Activated naive CD4-positive, alpha-beta T cell treated with anti-CD3 and anti-CD28 coated beads, Interleukin-2, amount 50 U/mL, for 24 hours (primary cell): ENCODE results near the gene MYOZ2.
A peak's percentile ranks its signal among the peaks of the same experiment; 100 is the strongest.
"Not testable (repeated sequence)": the region's sequence is repeated elsewhere in the genome, so short reads cannot be mapped to it uniquely, and the experiment has no call there.

ENCODE experiments used
- H3K27ac Mint-ChIP-seq: one replicate; pipeline ENCODE4 v1.8.0; 2021; ENCODE audit warnings: mild to moderate bottlenecking, mixed read lengths
- H3K27me3 Mint-ChIP-seq: one replicate; pipeline ENCODE4 v1.8.0; 2021; ENCODE audit warnings: mixed read lengths
- H3K36me3 Mint-ChIP-seq: one replicate; pipeline ENCODE4 v1.8.0; 2021; ENCODE audit warnings: mixed read lengths
- H3K4me1 Mint-ChIP-seq: one replicate; pipeline ENCODE4 v1.8.0; 2021; ENCODE audit warnings: mixed read lengths
- H3K4me3 Mint-ChIP-seq: one replicate; pipeline ENCODE4 v1.8.0; 2021; ENCODE audit warnings: mild to moderate bottlenecking, mixed read lengths
- H3K9me3 Mint-ChIP-seq: one replicate; pipeline ENCODE4 v1.8.0; 2021; ENCODE audit warnings: mixed read lengths

MYOZ2 gene

GRCh38 chr4:119116021-119116420, 19.6 kb upstream of the MYOZ2 start:
- no peaks in the 10 kb centered on the region for H3K9me3 Mint-ChIP-seq
- peaks cover 5% of the 10 kb centered on the region for H3K4me1 Mint-ChIP-seq
- no peaks in the 10 kb centered on the region for H3K36me3 Mint-ChIP-seq
- H3K27me3 Mint-ChIP-seq = no peaks in the 10 kb centered on the region
- no peak overlapping the region for H3K4me3 Mint-ChIP-seq
- no peak overlapping the region for H3K27ac Mint-ChIP-seq

GRCh38 chr4:119116925-119117900, 18.4 kb upstream of the MYOZ2 start:
- no peaks in the 10 kb centered on the region for H3K36me3 Mint-ChIP-seq
- H3K9me3 Mint-ChIP-seq = no peaks in the 10 kb centered on the region
- no peaks in the 10 kb centered on the region for H3K27me3 Mint-ChIP-seq
- H3K27ac Mint-ChIP-seq = no peak overlapping the region
- H3K4me1 Mint-ChIP-seq = peaks cover 5% of the 10 kb centered on the region
- no peak overlapping the region for H3K4me3 Mint-ChIP-seq

GRCh38 chr4:119118397-119118796, 17.2 kb upstream of the MYOZ2 start:
- no peaks in the 10 kb centered on the region for H3K27me3 Mint-ChIP-seq
- H3K27ac Mint-ChIP-seq = no peak overlapping the region
- peaks cover under 1% of the 10 kb centered on the region for H3K4me1 Mint-ChIP-seq
- H3K4me3 Mint-ChIP-seq = no peak overlapping the region
- H3K36me3 Mint-ChIP-seq = no peaks in the 10 kb centered on the region
- H3K9me3 Mint-ChIP-seq = no peaks in the 10 kb centered on the region

DNA sequence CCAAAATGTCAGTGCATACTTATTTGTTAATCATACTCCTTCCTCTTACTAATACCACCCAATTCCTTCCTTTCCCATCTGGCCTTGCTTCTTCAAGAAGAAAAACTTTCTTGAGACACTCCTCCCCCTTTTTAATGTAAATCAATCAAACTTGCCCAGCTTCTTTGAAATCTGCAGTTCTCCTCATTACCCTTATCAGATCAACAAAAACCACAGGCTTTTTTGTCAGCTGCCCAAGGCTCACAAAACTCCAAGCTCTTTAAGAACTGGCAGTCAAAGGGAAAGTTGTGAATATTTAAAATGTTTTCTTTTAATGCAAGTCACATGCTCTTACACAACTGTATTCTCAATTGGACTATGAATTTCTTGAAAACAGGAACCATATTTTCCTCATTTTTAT, 11.3 kb upstream of the MYOZ2 start:
- Mint-ChIP-seq H3K27me3 (no peaks in the 10 kb centered on the region), H3K4me1 (peaks cover 4% of the 10 kb centered on the region), H3K9me3 (no peaks in the 10 kb centered on the region), H3K36me3 (no peaks in the 10 kb centered on the region), H3K4me3 (no peak overlapping the region), H3K27ac (no peak overlapping the region)

GRCh38 chr4:119125931-119126330, 9.7 kb upstream of the MYOZ2 start:
- H3K4me3 Mint-ChIP-seq = no peak overlapping the region
- H3K4me1 Mint-ChIP-seq = peaks cover 4% of the 10 kb centered on the region
- H3K27me3 Mint-ChIP-seq = no peaks in the 10 kb centered on the region
- no peaks in the 10 kb centered on the region for H3K9me3 Mint-ChIP-seq
- H3K36me3 Mint-ChIP-seq = no peaks in the 10 kb centered on the region
- H3K27ac Mint-ChIP-seq = no peak overlapping the region

DNA sequence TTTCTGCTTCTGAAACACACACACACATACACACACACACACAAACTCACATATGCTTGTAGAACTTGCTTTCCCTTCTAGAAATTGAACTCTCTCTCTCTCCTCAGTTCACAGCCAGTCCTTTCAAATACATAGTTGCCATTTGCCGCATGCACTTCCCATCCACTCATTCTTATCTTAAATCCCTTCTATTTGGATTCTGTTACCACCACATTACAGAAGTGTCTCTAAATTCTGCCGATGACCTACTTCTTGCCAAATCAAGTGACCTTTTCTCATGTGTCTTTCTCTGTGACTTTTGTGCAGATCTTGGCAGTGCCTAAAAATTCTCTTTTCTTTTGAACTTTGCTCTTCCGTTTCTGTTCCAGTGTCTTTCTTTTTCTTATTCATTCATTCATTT, 7.5 kb upstream of the MYOZ2 start:
- no peak overlapping the region for H3K4me3 Mint-ChIP-seq
- H3K9me3 Mint-ChIP-seq = no peaks in the 10 kb centered on the region
- H3K27me3 Mint-ChIP-seq = no peaks in the 10 kb centered on the region
- peaks cover 4% of the 10 kb centered on the region for H3K4me1 Mint-ChIP-seq
- H3K36me3 Mint-ChIP-seq = no peaks in the 10 kb centered on the region
- no peak overlapping the region for H3K27ac Mint-ChIP-seq

DNA sequence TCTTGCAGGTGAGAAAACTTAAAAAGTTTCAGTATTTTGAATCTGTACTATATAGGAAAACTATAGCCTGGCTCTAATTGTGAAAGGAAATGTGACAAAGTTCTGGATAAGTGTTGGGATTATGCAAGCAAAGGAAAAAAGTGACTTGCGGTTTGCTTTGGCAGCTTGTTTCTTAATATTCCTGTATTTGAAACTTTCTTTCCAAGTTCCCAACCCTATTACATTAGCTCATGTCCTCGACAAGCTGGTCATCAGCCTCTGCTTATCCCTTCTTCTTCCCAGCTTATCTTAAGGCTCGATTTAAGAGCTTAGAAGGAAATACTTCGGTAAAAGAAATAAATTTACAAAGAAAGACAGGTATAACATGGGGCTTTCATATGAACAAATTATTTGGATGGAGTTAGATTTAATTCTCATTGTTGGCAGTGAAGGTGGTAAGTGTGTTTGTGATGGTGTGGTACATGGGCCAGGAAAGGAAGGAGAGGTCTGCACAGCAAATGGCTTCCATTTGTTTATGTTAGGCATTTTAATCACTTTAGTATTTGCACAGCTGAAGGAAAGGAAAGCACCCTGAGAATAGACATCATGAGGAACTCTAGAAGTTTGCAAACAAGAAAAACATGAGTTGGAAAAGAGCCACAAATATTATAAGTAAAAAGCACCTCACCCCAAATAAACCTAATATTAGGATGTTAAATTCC, 5.1 kb upstream of the MYOZ2 start:
- H3K36me3 Mint-ChIP-seq = no peaks in the 10 kb centered on the region
- no peak overlapping the region for H3K27ac Mint-ChIP-seq
- H3K9me3 Mint-ChIP-seq = no peaks in the 10 kb centered on the region
- no peak overlapping the region for H3K4me3 Mint-ChIP-seq
- no peaks in the 10 kb centered on the region for H3K27me3 Mint-ChIP-seq
- H3K4me1 Mint-ChIP-seq = peaks cover 4% of the 10 kb centered on the region

DNA sequence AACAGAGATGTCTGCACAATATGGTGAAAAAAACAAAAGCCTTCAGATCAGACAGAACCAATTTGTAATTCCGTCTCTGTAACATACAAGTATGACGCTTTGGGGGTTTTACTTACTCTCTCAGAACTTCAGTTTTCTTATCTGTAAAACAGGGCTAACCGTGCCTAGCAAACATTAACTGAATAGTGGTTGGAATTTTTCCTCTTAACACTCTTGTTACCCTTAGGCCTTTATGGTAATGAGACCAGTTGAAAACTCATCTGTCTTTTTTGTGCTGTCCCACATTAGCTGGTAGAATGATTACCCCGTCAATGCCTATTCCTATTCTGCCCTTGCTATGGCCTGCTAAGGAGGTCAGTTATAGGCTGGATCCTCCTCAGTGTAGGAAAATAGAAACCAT, 4.5 kb upstream of the MYOZ2 start:
- no peaks in the 10 kb centered on the region for H3K36me3 Mint-ChIP-seq
- H3K4me1 Mint-ChIP-seq = peaks cover 4% of the 10 kb centered on the region
- H3K4me3 Mint-ChIP-seq = no peak overlapping the region
- H3K27ac Mint-ChIP-seq = no peak overlapping the region
- no peaks in the 10 kb centered on the region for H3K9me3 Mint-ChIP-seq
- no peaks in the 10 kb centered on the region for H3K27me3 Mint-ChIP-seq

DNA sequence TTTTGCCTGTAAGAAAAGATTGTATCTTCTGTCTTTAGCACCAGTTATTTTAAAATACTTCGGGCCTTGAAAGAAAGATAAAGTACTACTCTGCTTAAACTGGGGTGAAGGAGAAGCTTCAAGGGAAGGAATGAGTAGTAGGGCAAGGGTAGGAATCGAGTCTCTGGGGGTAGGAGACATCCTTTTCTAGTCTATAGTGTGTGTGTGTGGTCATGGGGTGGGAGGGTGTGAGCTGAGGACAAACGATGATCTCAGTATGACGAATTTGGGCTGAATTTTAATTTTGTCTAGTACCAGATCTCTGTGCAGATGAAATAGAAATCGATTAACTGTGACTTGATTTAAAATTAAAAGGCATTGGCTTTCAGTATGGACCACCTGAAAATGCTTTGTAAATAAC, 3.3 kb upstream of the MYOZ2 start:
- H3K4me3 Mint-ChIP-seq = no peak overlapping the region
- no peaks in the 10 kb centered on the region for H3K9me3 Mint-ChIP-seq
- H3K4me1 Mint-ChIP-seq = peaks cover 6% of the 10 kb centered on the region
- H3K27me3 Mint-ChIP-seq = no peaks in the 10 kb centered on the region
- no peaks in the 10 kb centered on the region for H3K36me3 Mint-ChIP-seq
- H3K27ac Mint-ChIP-seq = no peak overlapping the region

GRCh38 chr4:119136546-119136945, 914 bp downstream of the MYOZ2 start:
- no peaks in the 10 kb centered on the region for H3K27me3 Mint-ChIP-seq
- H3K4me1 Mint-ChIP-seq = peaks cover 40% of the 10 kb centered on the region
- H3K9me3 Mint-ChIP-seq = no peaks in the 10 kb centered on the region

GRCh38 chr4:119138046-119138445, 2.4 kb downstream of the MYOZ2 start:
- H3K4me1 Mint-ChIP-seq = peaks cover 40% of the 10 kb centered on the region
- no peak overlapping the region for H3K27ac Mint-ChIP-seq
- H3K4me3 Mint-ChIP-seq = no peak overlapping the region
- no peaks in the 10 kb centered on the region for H3K36me3 Mint-ChIP-seq
- H3K9me3 Mint-ChIP-seq = no peaks in the 10 kb centered on the region
- H3K27me3 Mint-ChIP-seq = no peaks in the 10 kb centered on the region

More at GRCh38 chr4:119136546-119136945, 914 bp downstream of the MYOZ2 start:
- no peak overlapping the region for H3K27ac Mint-ChIP-seq
- no peak overlapping the region for H3K4me3 Mint-ChIP-seq
- no peaks in the 10 kb centered on the region for H3K36me3 Mint-ChIP-seq

DNA sequence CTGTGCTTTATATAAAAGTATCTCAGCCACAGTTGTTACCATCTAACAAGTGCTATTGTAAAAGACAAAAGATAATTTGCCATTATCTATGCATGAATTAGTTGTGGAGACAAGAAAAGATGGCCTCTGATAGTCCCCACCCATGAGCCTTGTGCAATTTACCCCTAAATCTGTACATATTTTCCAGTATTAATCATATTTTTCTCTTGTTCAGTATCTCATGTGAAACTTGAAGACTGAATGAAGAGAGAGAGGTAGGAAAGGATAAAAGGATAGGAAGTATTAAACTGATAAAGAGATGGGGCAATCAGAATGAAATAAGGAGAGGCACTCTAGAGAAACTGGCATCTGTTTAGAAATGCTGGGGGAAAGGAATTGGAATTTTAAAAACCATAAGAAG, 3.7 kb downstream of the MYOZ2 start:
- H3K27ac Mint-ChIP-seq = peak overlapping the region; percentile 93
- no peaks in the 10 kb centered on the region for H3K9me3 Mint-ChIP-seq
- H3K4me1 Mint-ChIP-seq = peaks cover 40% of the 10 kb centered on the region
- H3K27me3 Mint-ChIP-seq = no peaks in the 10 kb centered on the region
- H3K36me3 Mint-ChIP-seq = no peaks in the 10 kb centered on the region
- H3K4me3 Mint-ChIP-seq = peak overlapping the region; percentile 54

- H3K4me3 Mint-ChIP-seq = peak overlapping the region; percentile 54
- H3K36me3 Mint-ChIP-seq = no peaks in the 10 kb centered on the region
- peaks cover 40% of the 10 kb centered on the region for H3K4me1 Mint-ChIP-seq
- H3K9me3 Mint-ChIP-seq = no peaks in the 10 kb centered on the region
- peak overlapping the region; percentile 93 for H3K27ac Mint-ChIP-seq
- no peaks in the 10 kb centered on the region for H3K27me3 Mint-ChIP-seq
Observed at GRCh38 chr4:119139822-119140252, 4.2 kb downstream of the MYOZ2 start.

- H3K9me3 Mint-ChIP-seq, H3K4me3 Mint-ChIP-seq, H3K36me3 Mint-ChIP-seq, H3K27me3 Mint-ChIP-seq: not testable (repeated sequence)
- Mint-ChIP-seq H3K27ac (peak overlapping the region; percentile 73), H3K4me1 (peaks cover 36% of the 10 kb centered on the region)
Observed at GRCh38 chr4:119141283-119141682, 5.7 kb downstream of the MYOZ2 start.

DNA sequence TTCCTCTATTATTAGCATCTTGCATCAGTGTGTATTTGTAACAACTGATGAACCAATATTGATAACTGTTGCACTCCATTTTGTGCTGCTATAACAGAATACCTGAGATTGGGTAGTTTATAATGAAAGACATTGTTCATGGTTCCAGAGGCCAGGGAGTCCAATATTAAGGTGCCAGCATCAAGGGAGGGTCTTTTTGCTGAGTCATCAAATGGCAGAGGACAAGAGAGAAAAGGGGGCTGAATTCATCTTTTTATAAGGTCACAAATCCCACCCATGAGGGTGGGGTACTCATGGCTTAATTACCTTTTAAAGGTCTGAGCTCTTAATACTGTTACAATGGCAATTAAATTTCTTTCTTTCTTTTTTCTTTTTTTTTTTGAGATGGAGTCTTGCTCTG, 7.2 kb downstream of the MYOZ2 start:
- Mint-ChIP-seq H3K36me3 (no peaks in the 10 kb centered on the region), H3K27ac (no peak overlapping the region), H3K4me1 (peaks cover 28% of the 10 kb centered on the region), H3K4me3 (no peak overlapping the region), H3K9me3 (no peaks in the 10 kb centered on the region), H3K27me3 (no peaks in the 10 kb centered on the region)

DNA sequence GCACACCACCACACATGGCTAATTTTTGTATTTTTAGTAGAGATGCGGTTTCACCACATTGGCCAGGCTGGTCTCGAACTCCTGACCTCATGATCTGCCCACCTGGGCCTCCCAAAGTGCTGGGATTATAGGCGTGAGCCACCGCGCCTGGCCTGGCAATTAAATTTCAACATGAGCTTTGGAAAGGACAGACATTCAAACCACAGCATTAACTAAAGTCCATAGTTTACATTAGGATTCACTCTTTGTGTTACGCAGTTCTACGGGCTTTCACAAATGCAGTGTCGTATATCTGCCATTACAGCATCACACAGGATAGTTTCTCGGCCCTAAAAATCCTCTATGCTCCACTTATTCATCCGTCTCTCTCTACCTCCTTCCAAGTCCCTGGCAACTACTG, 7.7 kb downstream of the MYOZ2 start:
- H3K9me3 Mint-ChIP-seq, H3K4me3 Mint-ChIP-seq, H3K27ac Mint-ChIP-seq, H3K36me3 Mint-ChIP-seq, H3K27me3 Mint-ChIP-seq: not testable (repeated sequence)
- peaks cover 23% of the 10 kb centered on the region for H3K4me1 Mint-ChIP-seq
